Stomach smooth muscle (tissue), 2 donors: ENCODE data around the gene OTP.
"Not testable (repeated sequence)": the region's sequence is repeated elsewhere in the genome, so short reads cannot be mapped to it uniquely, and the experiment has no call there.

ENCODE experiments used
- H3K27ac ChIP-seq: one replicate; pipeline ENCODE4 v1.7.0; 2013; ENCODE audit warnings: mild to moderate bottlenecking, low read length, inconsistent platforms
- H3K27me3 ChIP-seq, 2 donors: one replicate each; pipeline ENCODE4 v1.7.0; 2013; ENCODE audit warnings: low read length in 2 of 2; ENCODE audit not compliant: insufficient read depth in 2 of 2, control insufficient read depth in 1 of 2
- H3K36me3 ChIP-seq, 2 donors: one replicate each; pipeline ENCODE4 v1.7.0; 2013; ENCODE audit warnings: low read length in 2 of 2; ENCODE audit not compliant: control insufficient read depth in 2 of 2, insufficient read depth in 2 of 2
- H3K4me1 ChIP-seq: one replicate; pipeline ENCODE4 v1.7.0; 2013; ENCODE audit warnings: low read length; ENCODE audit not compliant: control insufficient read depth, insufficient read depth
- H3K4me3 ChIP-seq, 2 donors: one replicate each; pipeline ENCODE4 v1.7.0; 2013; ENCODE audit warnings: low read length in 2 of 2
- H3K9ac ChIP-seq, 2 donors: one replicate each; pipeline ENCODE4 v1.7.0; 2013; ENCODE audit warnings: low read length in 2 of 2, mild to moderate bottlenecking in 1 of 2
- H3K9me3 ChIP-seq, 2 donors: one replicate each; pipeline ENCODE4 v1.7.0; 2013; ENCODE audit warnings: low read length in 2 of 2; ENCODE audit not compliant: control insufficient read depth in 2 of 2
- donor health status: healthy.
- donor health status: Pancreatic carcinoma.

OTP gene

GRCh38 chr5:77629509-77630113 is 8.9 kb downstream of the OTP start:
- peak overlapping the region in 1 of 2 donors; percentile 47 for H3K4me3 ChIP-seq
- H3K27ac ChIP-seq, result no peak overlapping the region
- peaks cover 26% of the 10 kb centered on the region for H3K4me1 ChIP-seq
- H3K27me3 ChIP-seq, result peaks cover 57 to 86% of the 10 kb centered on the region in 2 donors
- no peaks in the 10 kb centered on the region for H3K9me3 ChIP-seq
- no peak overlapping the region for H3K9ac ChIP-seq
- H3K36me3 ChIP-seq, result no peaks in the 10 kb centered on the region

GRCh38 chr5:77628840-77629508 is 9.5 kb downstream of the OTP start:
- Histone ChIP-seq H3K27me3 (peaks cover 57 to 80% of the 10 kb centered on the region in 2 donors), H3K27ac (no peak overlapping the region), H3K4me1 (peaks cover 26% of the 10 kb centered on the region), H3K9ac (no peak overlapping the region), H3K4me3 (peak overlapping the region in 1 of 2 donors; percentile 47), H3K9me3 (no peaks in the 10 kb centered on the region), H3K36me3 (no peaks in the 10 kb centered on the region)

- Histone ChIP-seq H3K27me3 (peaks cover 52 to 71% of the 10 kb centered on the region in 2 donors), H3K36me3 (no peaks in the 10 kb centered on the region), H3K9me3 (no peaks in the 10 kb centered on the region)
Measured at GRCh38 chr5:77627869-77628674, 10.4 kb downstream of the OTP start.

GRCh38 chr5:77623203-77623740 is 15.2 kb downstream of the OTP start:
- H3K4me1 ChIP-seq, result peaks cover 4% of the 10 kb centered on the region
- H3K9me3 ChIP-seq, result no peaks in the 10 kb centered on the region
- no peak overlapping the region for H3K4me3 ChIP-seq
- no peaks in the 10 kb centered on the region for H3K36me3 ChIP-seq
- peaks cover 22 to 26% of the 10 kb centered on the region in 2 donors for H3K27me3 ChIP-seq
- no peak overlapping the region for H3K27ac ChIP-seq
- no peak overlapping the region for H3K9ac ChIP-seq

More at GRCh38 chr5:77627869-77628674, 10.4 kb downstream of the OTP start:
- H3K4me3 ChIP-seq, result no peak overlapping the region
- H3K9ac ChIP-seq, result no peak overlapping the region
- H3K27ac ChIP-seq, result no peak overlapping the region
- H3K4me1 ChIP-seq, result peaks cover 26% of the 10 kb centered on the region

- Histone ChIP-seq H3K27me3 (peaks cover 12% of the 10 kb centered on the region in 2 donors), H3K9me3 (no peaks in the 10 kb centered on the region), H3K27ac (no peak overlapping the region), H3K4me3 (no peak overlapping the region), H3K9ac (no peak overlapping the region), H3K36me3 (no peaks in the 10 kb centered on the region), H3K4me1 (no peaks in the 10 kb centered on the region)
Measured at GRCh38 chr5:77621440-77621839, 17.1 kb downstream of the OTP start.

- Histone ChIP-seq H3K4me1 (no peaks in the 10 kb centered on the region), H3K27me3 (peaks cover 10 to 12% of the 10 kb centered on the region in 2 donors), H3K36me3 (no peaks in the 10 kb centered on the region), H3K9ac (no peak overlapping the region), H3K27ac (no peak overlapping the region), H3K4me3 (no peak overlapping the region), H3K9me3 (no peaks in the 10 kb centered on the region)
Measured at GRCh38 chr5:77620405-77620804, 18.1 kb downstream of the OTP start.

- Histone ChIP-seq H3K9ac (no peak overlapping the region), H3K27me3 (peaks cover 0 to 3% of the 10 kb centered on the region in 2 donors), H3K36me3 (no peaks in the 10 kb centered on the region), H3K27ac (no peak overlapping the region), H3K4me1 (no peaks in the 10 kb centered on the region), H3K4me3 (no peak overlapping the region), H3K9me3 (no peaks in the 10 kb centered on the region)
Measured at GRCh38 chr5:77616920-77617319, 21.6 kb downstream of the OTP start.

- not testable (repeated sequence) for H3K27me3 ChIP-seq, H3K9me3 ChIP-seq, H3K4me3 ChIP-seq, H3K27ac ChIP-seq, H3K36me3 ChIP-seq, H3K9ac ChIP-seq, H3K4me1 ChIP-seq
Measured at GRCh38 chr5:77608927-77609326, 29.6 kb downstream of the OTP start.

GRCh38 chr5:77607324-77607723 is 31.2 kb downstream of the OTP start:
- H3K4me1 ChIP-seq, result no peaks in the 10 kb centered on the region
- no peak overlapping the region for H3K4me3 ChIP-seq
- no peak overlapping the region for H3K27ac ChIP-seq
- H3K36me3 ChIP-seq, result no peaks in the 10 kb centered on the region
- H3K9me3 ChIP-seq, result no peaks in the 10 kb centered on the region
- H3K27me3 ChIP-seq, result no peaks in the 10 kb centered on the region
- no peak overlapping the region for H3K9ac ChIP-seq

- H3K4me3 ChIP-seq, result no peak overlapping the region
- no peaks in the 10 kb centered on the region for H3K9me3 ChIP-seq
- H3K4me1 ChIP-seq, result no peaks in the 10 kb centered on the region
- H3K27me3 ChIP-seq, result no peaks in the 10 kb centered on the region
- H3K36me3 ChIP-seq, result no peaks in the 10 kb centered on the region
- no peak overlapping the region for H3K27ac ChIP-seq
- H3K9ac ChIP-seq, result no peak overlapping the region
Measured at GRCh38 chr5:77606279-77606678, 32.2 kb downstream of the OTP start.
